Activated CD8-positive, alpha-beta memory T cell treated with anti-CD3 and anti-CD28 coated beads, Interleukin-2, amount 50 U/mL, for 48 hours (primary cell): ENCODE measurements around the gene ABCG2.
"Not testable (repeated sequence)": the region's sequence is repeated elsewhere in the genome, so short reads cannot be mapped to it uniquely, and the experiment has no call there.

Experiments used
- DNase-seq: peaks from one replicate; pipeline ENCODE4 v3.0.0-alpha.2; 2020

Gene ABCG2

DNA sequence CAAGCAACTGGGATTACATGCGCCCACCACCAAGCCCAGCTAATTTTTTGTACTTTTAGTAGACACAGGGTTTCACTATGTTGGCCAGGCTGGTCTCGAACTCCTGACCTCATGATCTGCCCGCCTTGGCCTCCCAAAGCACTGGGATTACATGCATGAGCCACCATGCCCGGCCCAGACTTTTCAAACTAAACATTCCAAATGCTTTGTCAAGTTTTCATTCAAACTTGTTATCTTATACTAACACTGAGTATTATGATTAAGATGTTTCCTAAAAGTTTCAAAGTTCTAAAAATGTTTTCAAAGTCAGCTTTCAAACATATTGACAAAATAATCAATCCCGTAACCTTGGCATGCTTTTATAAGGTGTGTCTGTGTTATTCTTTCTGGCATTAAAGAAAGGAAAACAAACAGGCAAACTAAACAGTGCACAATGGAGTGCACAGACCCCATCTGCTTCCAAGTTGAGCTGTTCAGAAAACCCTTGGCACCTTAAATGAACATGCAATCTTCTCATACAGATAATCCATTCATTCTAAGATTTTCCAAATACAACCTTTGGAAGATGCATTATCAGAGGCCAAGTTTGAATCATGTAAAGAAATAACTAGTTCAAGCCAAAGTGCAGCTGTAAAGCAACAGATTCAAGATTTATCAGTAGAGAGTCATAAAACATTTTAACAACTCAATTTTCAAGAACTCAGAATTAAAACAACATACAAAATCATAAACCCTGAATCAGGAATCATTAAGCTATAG lies 49.1 kb downstream of the ABCG2 start:
- no peak for DNase-seq

DNA sequence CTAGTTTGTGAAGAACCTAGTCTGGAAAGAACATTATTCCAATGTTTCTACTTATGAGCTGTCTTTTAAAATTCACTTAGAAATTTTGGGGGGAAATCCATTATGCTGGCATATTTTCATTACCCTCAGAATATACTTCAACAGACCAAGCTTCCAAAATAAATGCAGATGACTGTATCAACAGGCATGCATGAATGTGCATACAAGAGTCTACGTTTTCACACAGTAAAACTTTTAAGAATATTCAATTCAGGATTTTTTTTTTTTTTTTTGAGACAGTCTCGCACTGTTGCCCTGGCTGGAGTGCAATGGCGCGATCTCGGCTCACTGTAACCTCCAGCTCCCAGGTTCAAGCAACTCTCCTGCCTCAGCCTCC lies 49.7 kb downstream of the ABCG2 start:
- no peak for DNase-seq

DNA sequence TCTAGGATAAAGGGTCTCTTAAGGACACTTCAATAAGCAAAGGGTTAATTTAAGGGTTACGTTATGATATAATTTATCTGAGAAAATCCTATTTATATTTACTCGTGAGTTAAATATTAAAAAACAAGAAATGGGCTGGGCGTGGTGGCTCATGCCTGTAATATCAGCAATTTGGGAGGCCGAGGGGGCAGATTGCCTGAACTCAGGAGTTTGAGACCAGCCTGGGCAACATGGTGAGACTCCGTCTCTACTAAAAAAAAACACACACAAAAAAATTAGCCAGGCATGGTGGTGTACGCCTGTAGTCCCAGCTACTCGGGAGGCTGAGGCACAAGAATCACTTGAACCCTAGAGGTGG lies 50.4 kb downstream of the ABCG2 start:
- DNase-seq: not testable (repeated sequence)

DNA sequence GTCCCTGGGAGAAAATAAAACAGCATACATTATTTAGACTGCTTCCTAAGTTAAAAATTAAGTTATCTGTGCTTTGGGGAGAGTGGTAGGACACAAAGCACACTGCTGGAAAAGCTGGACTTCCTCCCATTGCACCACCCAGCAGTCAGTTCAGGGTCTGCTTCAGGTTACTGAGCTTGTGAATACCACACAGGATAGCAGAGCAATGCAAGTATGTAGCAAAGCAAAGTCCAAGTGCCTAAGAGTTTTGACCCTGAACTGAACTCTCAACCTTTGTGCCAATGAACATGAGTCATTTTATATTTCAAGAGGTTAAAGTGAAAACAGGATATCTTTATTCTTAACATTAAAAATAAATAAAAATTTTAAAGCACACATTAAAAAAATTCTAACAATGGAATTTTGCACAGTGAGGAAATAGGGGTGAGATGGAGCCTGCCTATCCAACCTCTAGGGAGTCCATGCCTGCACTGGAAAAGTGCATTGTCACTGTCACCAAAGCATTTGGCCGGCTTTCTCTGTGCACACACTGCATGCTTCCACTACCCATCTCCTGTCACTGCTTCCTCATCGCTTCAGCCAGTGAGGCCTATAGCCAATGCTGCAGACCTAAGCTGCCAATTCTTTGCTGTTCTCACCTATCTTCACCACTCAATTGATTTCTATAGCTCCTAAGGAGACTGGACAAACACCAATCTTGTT lies 50.9 kb downstream of the ABCG2 start:
- no peak for DNase-seq

DNA sequence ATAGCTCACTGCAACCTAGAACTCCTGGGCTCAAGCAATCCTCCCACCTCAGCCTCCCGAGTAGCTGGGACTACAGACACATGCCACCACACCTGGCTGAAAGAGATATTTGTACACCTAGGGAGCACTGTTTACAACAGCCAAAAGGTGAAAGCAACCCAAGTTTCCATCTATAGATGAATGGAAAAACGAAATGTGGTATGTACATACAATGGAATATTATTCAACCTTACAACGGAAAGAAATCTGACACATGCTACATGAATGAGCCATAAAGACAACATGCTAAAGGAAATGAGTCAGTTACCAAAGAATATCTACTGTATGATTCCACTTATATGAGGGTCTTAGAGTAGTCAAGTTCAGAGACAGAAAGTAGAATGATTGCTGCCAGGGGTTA lies 52.2 kb downstream of the ABCG2 start:
- DNase-seq: no peak

DNA sequence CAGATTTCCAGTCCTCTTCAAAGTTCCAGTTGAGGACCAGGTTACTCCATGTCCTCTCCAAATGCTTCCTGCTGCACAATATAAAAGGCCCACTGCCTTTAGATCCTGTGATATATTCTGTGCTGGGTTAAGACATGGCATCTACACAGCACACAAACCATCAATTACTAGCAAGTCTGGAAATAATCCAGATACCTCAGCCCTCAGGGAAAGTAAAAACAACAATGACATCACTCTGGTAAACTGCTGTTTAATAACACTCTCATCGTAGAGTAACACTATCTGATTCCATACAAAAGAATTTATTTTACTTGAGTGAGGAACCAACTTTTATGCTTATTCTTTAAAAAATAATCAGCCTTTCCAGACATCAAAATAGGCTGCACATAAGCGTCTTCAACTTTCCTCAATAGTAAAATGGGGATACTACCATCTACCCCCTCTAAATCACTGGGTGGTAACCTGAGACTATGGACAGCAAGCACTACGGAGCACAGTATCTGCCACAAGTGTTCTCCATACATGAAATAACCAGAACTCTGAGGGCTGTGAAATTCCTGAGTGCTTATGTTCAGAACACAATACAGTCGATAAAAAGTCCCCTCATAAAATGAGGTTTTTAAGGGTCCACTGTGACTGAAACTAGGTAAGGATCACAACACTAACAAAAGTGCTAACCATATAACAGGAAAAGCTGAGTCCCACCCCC lies 53.4 kb downstream of the ABCG2 start:
- no peak for DNase-seq

DNA sequence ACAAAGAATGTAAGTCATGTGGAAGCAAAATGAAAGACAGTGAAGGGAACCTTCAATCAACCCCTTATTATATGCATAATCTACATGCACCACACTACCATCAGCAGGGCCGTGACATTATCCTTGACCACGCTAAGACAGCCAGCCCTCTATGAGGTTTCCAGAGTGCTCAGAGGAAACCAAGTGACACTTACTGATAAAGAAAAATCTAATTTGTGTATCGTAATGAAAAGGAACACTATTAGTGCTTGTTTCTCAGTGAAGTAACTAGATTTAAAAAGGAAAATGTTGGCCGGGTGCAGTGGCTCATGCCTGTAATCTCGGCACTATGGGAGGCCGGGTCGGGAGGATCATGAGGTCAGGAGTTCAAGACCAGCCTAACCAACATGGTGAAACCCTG lies 56.4 kb downstream of the ABCG2 start:
- no peak for DNase-seq

DNA sequence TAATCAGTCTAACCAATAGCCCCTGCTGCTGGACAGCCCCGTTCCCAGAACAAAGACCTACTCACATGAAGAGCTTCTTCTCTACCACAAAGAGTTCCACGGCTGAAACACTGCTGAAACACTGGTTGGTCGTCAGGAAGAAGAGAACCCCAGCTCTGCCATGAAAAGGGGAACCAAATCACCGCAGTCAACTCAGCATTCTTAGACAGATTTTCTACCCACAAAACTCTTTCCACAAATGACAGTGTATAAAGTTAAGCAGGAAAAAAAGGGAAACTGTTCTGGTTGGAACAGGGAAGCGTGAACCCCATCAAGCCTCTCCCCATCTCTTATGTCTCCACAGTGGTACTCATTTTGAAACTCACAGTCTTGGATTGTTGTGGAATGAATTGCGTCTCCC lies 57.3 kb downstream of the ABCG2 start:
- no peak for DNase-seq

DNA sequence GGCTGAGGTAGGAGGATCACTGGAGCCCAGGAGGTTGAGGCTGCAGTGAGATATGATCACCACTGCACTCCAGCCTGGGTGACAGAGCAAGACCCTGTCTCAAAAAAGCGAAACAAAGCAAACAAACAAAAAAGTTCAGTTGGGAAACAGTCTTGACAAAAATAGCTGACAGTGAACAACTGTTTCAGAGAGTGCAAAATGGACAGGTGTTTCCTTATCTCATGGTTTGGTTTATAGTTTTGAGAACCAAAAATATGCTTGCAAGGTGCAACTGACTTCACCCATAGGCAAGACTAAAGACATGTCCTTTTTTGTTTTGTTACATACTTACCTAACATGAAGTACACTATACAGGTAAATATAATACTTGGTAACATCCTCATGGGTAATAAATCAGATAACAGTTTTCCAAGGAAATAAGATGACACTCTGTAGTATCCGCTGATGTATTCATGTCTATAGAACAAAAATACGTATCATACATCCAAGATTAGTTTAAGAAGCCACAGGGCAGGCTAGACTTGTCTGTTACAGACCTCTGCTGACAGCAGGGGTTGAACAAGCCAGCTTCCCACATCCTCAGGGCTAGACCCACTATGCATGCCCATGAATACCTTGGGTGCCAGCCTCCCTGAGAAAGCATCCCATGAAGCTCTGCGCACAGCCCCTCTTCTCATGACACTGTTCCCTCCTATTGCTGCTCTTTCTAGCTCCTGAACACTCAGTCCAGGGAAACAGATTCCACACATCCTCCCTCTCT lies 59.3 kb downstream of the ABCG2 start:
- DNase-seq: no peak

DNA sequence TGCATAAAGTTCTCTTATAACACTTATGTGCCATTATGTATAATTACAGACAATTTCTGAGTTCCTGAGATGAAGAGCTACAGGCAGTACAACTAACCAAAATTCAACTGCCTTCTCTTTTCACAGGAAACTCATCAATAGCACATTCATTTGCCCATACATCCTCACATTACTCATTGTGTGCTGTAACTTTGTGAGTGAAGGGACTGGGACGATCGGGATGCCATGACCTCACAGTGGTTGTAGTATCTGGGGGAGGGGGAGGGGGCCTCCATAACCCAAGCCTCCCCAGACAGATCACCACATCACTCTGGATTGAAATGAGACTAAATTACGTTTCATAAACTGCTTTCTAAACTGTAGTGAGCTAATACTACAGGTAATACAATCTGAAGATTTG lies 60.7 kb downstream of the ABCG2 start:
- DNase-seq: no peak

DNA sequence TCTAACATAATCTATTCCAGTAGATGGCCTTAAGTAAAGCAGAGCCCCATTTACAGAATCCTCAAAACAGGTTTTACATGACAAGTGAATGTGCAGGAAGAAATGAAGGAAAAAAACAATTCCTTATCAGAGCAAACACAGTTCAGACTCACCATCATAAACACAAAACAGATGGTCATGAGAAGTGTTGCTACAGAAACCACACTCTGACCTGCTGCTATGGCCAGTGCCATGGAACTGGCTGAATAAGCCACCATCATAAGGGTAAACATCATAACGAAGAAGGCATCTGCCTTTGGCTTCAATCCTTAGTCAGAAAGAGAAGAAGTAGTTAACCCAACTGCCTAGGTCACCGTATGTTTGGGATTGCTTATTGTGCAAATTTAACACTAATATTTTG lies 61.1 kb downstream of the ABCG2 start:
- DNase-seq: no peak

DNA sequence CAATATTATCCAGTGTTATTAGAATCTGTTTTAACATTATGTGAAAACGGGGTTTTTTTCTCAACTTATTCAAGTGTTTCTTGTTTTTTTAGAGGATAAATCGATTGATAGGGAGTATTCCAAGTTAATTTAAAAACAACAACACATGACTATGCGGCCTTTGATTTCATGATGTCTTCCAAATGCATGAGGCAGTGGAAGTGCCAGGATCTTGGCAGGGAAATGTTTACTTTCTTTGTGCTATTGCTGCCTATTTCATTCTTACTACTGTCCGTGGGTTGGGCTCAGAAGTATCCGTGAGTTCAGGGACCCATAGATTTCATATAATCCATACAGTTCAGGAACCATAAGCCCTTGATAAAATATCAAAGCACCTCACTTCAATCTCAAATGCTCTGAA lies 64.6 kb downstream of the ABCG2 start:
- DNase-seq: no peak

DNA sequence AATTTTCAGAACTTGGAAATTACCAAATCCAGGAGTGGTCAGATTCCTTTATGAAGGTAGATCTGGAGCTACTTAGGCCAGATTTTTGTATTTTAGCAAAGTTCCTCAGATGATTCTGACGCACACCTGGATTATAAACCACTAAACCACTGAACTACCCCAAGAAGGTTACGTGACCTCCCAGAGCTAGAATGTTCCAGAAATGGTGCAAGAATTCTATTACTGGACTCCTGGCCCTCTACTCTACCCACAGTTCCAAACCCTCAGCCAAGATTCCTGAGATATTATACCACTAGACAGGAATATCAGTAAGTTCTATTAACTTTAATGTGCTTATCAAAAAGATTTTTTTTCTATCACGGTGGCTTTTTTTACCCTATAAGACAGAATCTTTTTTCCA lies 67.1 kb downstream of the ABCG2 start:
- DNase-seq: no peak

DNA sequence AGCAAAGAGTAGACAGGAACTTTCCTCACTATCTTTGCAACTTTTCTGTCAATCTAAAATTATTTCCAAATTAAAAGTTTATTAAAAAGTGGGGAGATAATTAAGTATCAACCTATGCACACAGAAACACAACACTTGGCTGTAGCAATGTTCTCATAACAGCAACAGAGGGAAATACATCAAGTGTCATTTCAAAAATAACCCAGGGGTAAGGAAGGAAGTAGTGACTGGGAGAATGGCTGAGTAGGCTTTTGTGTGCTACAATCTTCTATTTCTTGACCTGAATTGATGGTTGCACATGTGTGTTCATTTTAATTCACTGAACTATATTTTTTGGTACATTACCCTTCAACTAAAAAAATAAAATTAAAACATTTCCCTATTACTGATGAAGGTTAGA lies 67.5 kb downstream of the ABCG2 start:
- DNase-seq: no peak

DNA sequence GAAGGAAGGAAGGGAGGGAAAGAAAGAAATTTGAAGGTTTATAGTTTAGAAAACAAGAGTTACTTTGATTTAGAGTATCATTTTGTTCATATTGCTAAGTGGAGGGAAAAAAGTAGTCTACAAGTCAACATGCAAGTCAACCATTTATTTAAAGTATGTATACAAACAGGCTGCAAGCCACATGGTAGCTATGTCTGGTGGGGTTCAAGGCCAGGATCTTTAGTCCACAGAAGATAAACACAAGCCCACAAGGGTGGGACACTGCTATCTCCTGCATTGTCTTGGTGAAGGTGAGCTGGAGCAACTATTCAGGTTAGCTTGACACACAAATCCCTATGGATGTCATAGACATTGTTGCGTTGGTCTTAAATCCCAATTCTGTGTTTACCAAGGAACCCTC lies 71.4 kb downstream of the ABCG2 start:
- DNase-seq: no peak

DNA sequence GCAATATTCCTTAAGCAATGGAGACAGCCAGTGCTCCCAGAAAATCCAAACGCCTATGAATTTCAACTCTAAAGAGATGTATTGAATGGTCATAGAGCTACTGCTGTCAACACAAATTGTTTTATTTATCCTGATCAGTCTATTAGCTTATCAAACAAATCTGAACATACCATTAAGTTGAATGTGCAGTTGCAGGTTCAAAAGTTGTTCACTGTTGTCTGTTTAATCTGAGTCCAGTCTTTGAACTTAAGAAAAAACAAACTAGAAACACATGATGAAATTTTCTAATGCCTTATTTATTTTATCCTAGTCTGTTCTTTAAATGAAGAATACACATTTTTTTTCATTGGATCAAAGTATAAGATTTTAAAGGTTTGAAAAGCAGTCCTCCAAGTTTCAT lies 77.8 kb downstream of the ABCG2 start:
- DNase-seq: no peak

DNA sequence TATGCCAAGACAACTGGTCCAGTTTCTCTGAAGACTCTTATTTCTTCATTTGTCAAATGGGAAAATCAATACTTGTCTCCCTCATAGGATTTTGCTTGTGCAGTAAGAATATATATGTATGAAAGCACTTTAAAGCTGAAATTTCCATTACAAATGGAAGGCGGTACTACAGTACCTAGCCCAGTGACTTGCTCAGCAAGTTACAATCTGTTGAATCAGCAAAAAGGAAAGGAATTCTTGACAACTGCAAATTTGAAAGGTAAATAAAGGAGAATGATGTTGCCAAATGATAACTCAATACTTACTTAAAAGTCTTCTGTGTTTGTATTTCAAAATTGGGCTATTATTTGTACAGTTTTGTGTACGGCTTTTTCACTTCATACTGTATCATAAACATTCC lies 79.9 kb downstream of the ABCG2 start:
- no peak for DNase-seq

DNA sequence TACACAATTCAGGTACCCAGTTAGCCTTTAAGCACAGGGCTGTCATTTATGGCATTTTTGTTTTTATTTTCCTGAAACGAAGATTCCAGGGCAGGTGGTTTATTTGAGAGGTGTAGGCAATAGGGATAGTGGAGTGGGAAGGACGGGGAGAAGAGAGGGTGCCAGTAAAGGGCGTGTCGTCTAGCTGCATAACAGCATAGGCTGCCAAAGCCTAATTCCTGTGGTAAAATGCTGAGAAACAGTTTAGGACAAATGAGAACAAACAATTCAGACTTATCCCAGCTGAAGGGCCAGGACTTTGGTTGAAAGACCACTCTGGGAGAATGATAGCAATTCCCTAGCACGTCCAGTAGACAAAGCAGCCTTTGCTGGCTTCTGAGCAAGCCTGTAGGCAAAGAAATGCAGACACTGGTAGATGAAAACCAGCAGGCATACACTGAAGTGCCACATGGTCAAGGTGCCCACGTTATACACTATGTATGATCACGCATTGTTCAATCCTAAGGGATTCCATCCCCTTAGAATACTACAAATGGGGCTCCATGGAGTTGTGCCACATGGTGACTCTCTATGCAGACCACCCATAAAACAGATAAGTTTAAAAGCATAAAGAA lies 80.4 kb downstream of the ABCG2 start:
- DNase-seq: no peak

DNA sequence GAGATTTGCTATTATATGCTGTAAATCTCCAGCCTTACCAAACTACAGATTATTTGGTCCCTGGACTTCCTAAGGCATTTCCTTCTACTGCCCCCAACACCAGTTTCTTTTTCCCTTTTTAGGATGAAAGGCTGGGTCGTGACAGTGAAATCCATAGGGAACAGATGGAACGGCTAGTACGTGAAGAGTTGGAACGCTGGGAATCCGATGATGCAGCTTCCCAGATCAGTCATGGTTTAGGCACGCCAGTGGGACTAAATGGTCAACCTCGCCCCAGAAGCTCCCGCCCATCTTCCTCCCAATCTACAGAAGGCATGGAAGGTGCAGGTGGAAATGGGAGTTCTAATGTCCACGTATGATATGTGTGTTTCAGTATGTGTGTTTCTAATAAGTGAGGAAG lies 83.1 kb downstream of the ABCG2 start:
- no peak for DNase-seq

DNA sequence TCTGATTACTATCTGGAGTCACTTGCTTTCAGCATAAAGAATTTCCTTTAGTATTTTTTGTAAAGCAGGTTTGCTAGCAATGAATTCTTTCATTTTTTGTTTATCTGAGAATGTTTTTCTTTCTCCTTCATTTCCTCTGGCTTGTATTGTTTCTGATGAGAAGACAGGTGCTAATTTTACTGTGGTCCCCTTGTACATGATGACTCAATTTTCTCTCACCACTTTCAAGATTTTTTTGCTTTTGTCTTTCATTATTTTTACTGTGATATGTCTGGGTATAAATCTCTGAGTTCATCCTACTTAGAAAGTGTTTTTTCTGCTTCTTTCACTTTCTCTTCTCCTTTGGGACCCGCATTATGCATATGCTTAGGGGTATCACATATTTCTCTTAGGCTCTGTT lies 88.4 kb downstream of the ABCG2 start:
- no peak for DNase-seq

DNA sequence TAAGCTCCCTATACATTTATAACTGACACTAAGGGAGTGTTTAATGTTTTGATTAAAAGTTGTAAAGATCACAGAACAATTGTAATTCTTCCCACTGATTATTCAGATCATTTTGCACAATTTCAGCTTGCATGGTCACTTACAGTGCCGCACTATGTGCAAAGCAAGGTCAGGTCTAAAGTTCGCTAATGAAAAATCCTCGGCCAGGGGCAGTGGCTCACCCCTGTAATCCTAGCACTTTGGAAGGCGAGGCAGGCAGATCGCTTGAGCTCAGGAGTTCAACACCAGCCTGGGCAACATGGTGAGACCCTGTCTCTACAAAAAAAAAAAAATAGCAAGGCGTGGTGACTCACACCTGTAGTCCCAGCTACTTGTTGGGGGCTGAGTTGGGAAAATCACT lies 94.0 kb downstream of the ABCG2 start:
- no peak for DNase-seq

DNA sequence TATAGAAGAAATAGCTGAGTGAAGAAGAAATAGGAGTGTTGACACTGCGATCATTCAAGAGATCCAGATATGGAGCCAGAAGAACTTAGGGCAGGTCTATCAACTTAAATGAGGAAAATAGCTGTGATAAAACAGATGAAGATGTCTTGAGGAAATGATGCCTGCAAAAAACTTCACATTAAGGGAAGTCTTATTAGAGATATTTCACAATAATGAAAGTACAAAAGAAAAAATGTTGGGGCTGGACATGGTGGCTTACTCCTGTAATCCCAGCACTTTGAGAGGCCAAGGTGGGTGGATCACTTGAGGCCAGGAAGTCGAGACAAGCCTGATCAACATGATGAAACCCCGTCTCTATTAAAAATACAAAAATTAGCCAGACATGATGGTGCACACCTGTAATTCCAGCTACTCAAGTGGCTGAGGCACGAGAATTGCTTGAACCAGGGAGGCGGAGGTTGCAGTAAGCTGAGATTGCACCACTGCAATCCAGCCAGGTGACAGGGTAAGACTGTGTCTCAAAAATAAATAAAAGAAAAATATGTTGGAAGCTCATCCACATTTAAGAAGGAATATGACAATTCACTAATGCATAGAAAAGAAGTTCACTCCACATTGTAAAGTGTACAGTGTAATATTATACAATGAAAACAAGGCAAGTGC lies 94.7 kb downstream of the ABCG2 start:
- DNase-seq: no peak

DNA sequence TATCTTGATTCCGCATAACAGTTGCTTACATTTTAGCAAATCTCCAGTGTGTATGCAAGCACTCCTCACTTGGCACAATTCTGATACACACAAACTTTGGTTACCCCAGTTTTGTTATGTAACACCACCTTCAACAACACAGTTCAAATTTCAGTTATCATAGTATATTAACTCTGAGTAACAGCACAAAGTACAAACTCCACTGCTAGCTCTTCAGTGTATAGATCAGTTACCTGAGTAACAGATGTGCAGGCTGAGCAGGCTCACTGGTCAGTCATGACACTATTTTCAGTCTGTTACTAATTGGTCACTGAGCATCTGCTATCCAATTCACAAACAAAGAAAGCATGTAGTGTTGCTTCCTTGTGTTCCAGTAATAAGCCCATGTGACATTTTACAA lies 95.6 kb downstream of the ABCG2 start:
- DNase-seq: no peak
